ENCODE measurements around the gene BCL11B. TPM values are rescaled to one million over a fixed set of nuclear protein-coding genes. Genes with fewer than 3 reads are reported as not detected.
A peak's percentile ranks its signal among the peaks of the same experiment; 100 is the strongest.

BCL11B gene
- total RNA-seq, 1 experiment from 2014 or later: 80.6 TPM

DNA sequence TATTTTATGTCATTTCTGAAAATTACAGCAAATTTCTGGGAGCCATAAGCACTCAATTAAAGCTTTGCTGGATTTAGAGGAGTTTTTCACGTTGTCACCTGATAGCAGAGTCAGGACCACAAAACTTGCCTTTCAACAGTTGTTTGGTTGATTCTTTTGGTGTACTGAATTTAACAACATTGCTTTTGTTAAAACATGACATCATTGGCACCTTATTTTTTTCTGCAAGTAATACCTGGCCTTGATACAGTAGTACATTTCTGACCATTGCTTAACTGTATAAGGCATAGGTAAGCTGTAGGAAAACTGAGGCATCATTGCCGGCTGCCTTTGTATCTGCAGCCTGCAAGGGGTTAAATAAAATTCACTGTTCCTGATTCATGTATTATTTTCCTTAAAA is 4.5 kb upstream of the BCL11B start:
- H3K27me3 ChIP-seq (replicated peaks; ENCODE audit: insufficient read depth, low read depth, low read length, poor library complexity): no peaks in the 10 kb centered on the region

DNA sequence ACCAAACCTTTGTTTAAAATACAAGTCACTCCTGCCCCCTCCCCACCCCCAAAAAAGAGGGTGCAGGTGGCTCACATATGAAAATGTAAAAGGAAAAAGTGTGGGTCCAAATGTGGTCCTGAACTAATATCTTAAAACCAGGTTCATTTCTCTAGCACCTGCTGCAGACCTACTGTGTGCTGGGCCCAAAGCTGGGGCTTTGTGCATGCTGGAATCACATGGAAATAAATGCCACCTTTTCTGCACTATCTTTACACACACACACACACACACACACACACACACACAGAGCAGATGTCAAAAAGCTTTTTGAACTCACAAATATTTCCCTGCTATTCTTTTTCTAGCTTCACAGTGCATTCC is 3.2 kb upstream of the BCL11B start:
- no TSS peak for BruUV-seq (replicated peaks)
- Histone ChIP-seq H3K27ac (ENCODE audit: low read depth, low read length, poor library complexity, severe bottlenecking) (peak overlapping the region; percentile 93), H3K36me3 (ENCODE audit: insufficient read depth, low read length, poor library complexity, severe bottlenecking) (no peaks in the 10 kb centered on the region), H3K4me1 (ENCODE audit: insufficient read depth, low read length, poor library complexity, severe bottlenecking) (peaks cover 38% of the 10 kb centered on the region), H3K9me3 (ENCODE audit: low read depth, low read length, poor library complexity, severe bottlenecking) (no peaks in the 10 kb centered on the region), H3K27me3 (replicated peaks; ENCODE audit: insufficient read depth, low read depth, low read length, poor library complexity) (no peaks in the 10 kb centered on the region), H3K4me3 (ENCODE audit: low read depth, low read length, poor library complexity, severe bottlenecking) (peak overlapping the region; percentile 85)
- DNase-seq (ENCODE audit: low spot score): no peak
- ChIA-PET POLR2A (ENCODE audit: low non-redundant PET) (no interaction called here), CTCF (interaction anchor here (1.1 kb wide), 2 partner anchors 45 to 1863 kb away, joined by 3 to 5 read pairs; no protein-coding TSS in a partner anchor)
- TF ChIP-seq, protein P1, sequence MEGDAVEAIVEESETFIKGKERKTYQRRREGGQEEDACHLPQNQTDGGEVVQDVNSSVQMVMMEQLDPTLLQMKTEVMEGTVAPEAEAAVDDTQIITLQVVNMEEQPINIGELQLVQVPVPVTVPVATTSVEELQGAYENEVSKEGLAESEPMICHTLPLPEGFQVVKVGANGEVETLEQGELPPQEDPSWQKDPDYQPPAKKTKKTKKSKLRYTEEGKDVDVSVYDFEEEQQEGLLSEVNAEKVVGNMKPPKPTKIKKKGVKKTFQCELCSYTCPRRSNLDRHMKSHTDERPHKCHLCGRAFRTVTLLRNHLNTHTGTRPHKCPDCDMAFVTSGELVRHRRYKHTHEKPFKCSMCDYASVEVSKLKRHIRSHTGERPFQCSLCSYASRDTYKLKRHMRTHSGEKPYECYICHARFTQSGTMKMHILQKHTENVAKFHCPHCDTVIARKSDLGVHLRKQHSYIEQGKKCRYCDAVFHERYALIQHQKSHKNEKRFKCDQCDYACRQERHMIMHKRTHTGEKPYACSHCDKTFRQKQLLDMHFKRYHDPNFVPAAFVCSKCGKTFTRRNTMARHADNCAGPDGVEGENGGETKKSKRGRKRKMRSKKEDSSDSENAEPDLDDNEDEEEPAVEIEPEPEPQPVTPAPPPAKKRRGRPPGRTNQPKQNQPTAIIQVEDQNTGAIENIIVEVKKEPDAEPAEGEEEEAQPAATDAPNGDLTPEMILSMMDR (conservative IDR thresholded peaks at IDR 0.05; ENCODE audit: low read depth, low read length): no peak
- no peak for TF ChIP-seq EZH2 (IDR thresholded peaks at IDR 0.05; ENCODE audit: borderline replicate concordance, low read depth, low read length, poor library complexity, severe bottlenecking)
- intact Hi-C loops (cut with micrococcal nuclease; ENCODE audit: unreplicated experiment): loop anchor here (2.0 kb wide), 1 partner anchor 140 kb away; no protein-coding TSS in a partner anchor

More for the DNA sequence above, 4.5 kb upstream of the BCL11B start:
- intact Hi-C loops (cut with micrococcal nuclease; ENCODE audit: unreplicated experiment): no loop called here
- no peak for DNase-seq (ENCODE audit: low spot score)
- no TSS peak for BruUV-seq (replicated peaks)
- TF ChIP-seq, protein P1 (conservative IDR thresholded peaks at IDR 0.05; ENCODE audit: low read depth, low read length): no peak
- TF ChIP-seq EZH2 (IDR thresholded peaks at IDR 0.05; ENCODE audit: borderline replicate concordance, low read depth, low read length, poor library complexity, severe bottlenecking): no peak
- Histone ChIP-seq H3K27ac (ENCODE audit: low read depth, low read length, poor library complexity, severe bottlenecking) (no peak overlapping the region), H3K36me3 (ENCODE audit: insufficient read depth, low read length, poor library complexity, severe bottlenecking) (no peaks in the 10 kb centered on the region), H3K4me1 (ENCODE audit: insufficient read depth, low read length, poor library complexity, severe bottlenecking) (peaks cover 38% of the 10 kb centered on the region), H3K9me3 (ENCODE audit: low read depth, low read length, poor library complexity, severe bottlenecking) (no peaks in the 10 kb centered on the region), H3K4me3 (ENCODE audit: low read depth, low read length, poor library complexity, severe bottlenecking) (no peak overlapping the region)
- ChIA-PET POLR2A (ENCODE audit: low non-redundant PET) (no interaction called here), CTCF (no interaction called here)

DNA sequence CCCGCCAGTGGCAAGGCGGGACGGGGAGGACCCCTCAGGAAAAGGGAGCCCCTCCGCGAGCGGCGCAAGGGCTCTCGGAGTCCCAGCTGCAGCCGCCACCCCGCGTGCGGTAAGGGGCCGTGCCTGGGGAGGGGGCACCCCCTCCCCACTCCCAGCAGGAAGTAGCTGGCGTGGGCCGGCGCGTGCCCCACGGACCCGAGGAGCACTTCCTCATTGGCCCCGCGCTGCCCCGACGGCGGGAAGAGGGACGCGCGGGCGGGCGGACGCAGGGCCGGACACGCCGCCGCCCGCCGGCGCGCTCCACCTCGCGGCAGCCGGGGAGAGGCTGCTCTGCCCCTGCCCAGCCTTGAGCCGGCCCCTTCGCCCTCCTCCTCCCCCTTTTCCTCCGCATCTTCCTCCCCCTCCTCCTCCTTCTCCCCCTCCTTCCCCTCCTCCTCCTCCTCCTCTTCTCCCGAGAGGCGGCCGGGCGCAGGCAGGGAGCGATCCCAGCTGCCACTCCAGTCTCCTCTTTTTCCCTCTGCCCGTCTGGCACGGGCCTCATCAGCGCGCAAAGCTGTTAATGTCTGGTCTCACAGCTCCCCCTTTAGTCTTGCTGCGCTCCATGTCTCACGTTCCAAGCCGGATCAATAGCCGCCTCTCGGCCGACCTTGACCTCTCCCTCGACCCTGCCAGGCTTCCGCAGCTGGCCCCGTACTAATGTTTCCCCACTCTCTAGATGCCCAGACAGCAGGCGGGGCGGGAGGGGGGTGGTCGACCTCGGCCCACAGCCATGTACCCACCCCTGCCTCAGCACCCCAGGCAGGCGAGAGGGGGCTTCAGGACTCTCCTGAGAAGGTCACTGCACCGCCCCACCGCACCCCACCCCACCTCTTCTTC is 2.6 kb upstream of the BCL11B start:
- ChIA-PET POLR2A (ENCODE audit: low non-redundant PET) (no interaction called here), CTCF (interaction anchor here (1.1 kb wide), 2 partner anchors 45 to 1863 kb away, joined by 3 to 5 read pairs; no protein-coding TSS in a partner anchor)
- H3K4me1 ChIP-seq (ENCODE audit: insufficient read depth, low read length, poor library complexity, severe bottlenecking): peaks cover 38% of the 10 kb centered on the region
- H3K4me3 ChIP-seq (ENCODE audit: low read depth, low read length, poor library complexity, severe bottlenecking): peak overlapping the region; percentile 85
- no peaks in the 10 kb centered on the region for H3K36me3 ChIP-seq (ENCODE audit: insufficient read depth, low read length, poor library complexity, severe bottlenecking)
- DNase-seq (ENCODE audit: low spot score): peak; percentile 98
- TF ChIP-seq, protein P1 (conservative IDR thresholded peaks at IDR 0.05; ENCODE audit: low read depth, low read length): peak; percentile 75
- TF ChIP-seq EZH2 (IDR thresholded peaks at IDR 0.05; ENCODE audit: borderline replicate concordance, low read depth, low read length, poor library complexity, severe bottlenecking): no peak
- BruUV-seq (replicated peaks): no TSS peak
- H3K27ac ChIP-seq (ENCODE audit: low read depth, low read length, poor library complexity, severe bottlenecking): peak overlapping the region; percentile 93
- H3K9me3 ChIP-seq (ENCODE audit: low read depth, low read length, poor library complexity, severe bottlenecking): no peaks in the 10 kb centered on the region
- intact Hi-C loops (cut with micrococcal nuclease; ENCODE audit: unreplicated experiment): loop anchor here (2.0 to 5.0 kb wide), 4 partner anchors 140 to 1862 kb away; no protein-coding TSS in a partner anchor
- no peaks in the 10 kb centered on the region for H3K27me3 ChIP-seq (replicated peaks; ENCODE audit: insufficient read depth, low read depth, low read length, poor library complexity)

All from A673 (cell line).